ENCODE measurements around the gene CCDC121.

- TF ChIP-seq POLR2A (IDR thresholded peaks at IDR 0.05) (no peak), CTCF (IDR thresholded peaks at IDR 0.05 in 4 of 5, conservative IDR thresholded peaks at IDR 0.05 in 1 of 5) (no peak)
Observed at GRCh38 chr2:27615316-27615715, 13.5 kb downstream of the CCDC121 start.
